Measurements from ENCODE around the gene KATNB1.

DNA sequence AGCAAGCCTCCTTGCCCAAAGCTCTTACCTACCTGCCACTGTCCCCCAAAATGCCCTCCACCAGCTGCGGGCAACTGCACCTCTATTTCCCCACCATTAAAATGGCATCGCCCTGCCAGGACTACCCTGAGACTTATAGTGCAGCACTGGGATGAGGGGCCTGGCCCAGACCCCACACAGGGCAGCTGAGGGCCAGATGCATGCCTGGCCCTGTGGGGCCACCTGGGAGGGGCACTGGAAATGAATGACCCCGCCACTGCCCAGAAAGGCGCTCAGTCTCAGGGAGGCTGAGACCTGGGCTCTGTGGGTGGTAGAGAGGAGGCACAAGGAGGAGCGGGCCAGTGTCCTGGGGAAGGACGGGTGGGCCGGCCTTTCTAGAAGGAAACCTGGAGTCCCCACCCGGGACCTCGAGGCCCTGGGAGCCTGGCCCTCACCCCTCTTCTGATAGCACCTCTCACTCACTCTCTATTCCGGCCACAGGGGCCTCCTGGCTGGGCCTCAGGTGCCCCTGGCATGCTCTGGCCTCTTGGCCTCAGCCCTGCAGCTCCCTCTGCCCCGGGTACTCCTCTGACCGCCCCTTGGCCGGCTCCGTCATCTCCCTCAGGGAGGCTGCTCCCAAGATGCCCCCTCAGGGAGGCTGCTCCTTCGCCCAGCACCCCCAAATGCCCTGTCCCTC, 26.9 kb downstream of the KATNB1 start:
- TF ChIP-seq, protein P1, sequence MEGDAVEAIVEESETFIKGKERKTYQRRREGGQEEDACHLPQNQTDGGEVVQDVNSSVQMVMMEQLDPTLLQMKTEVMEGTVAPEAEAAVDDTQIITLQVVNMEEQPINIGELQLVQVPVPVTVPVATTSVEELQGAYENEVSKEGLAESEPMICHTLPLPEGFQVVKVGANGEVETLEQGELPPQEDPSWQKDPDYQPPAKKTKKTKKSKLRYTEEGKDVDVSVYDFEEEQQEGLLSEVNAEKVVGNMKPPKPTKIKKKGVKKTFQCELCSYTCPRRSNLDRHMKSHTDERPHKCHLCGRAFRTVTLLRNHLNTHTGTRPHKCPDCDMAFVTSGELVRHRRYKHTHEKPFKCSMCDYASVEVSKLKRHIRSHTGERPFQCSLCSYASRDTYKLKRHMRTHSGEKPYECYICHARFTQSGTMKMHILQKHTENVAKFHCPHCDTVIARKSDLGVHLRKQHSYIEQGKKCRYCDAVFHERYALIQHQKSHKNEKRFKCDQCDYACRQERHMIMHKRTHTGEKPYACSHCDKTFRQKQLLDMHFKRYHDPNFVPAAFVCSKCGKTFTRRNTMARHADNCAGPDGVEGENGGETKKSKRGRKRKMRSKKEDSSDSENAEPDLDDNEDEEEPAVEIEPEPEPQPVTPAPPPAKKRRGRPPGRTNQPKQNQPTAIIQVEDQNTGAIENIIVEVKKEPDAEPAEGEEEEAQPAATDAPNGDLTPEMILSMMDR (IDR thresholded peaks at IDR 0.05 in 8 of 11, conservative IDR thresholded peaks at IDR 0.05 in 3 of 11): no peak
- TF ChIP-seq POLR2AphosphoS5 (IDR thresholded peaks at IDR 0.05): peak in 1 of 3 donors; percentile 10

Measured in spleen (tissue), 7 donors.